ENCODE measurements around the gene XIST.
"Not testable (repeated sequence)": the region's sequence is repeated elsewhere in the genome, so short reads cannot be mapped to it uniquely, and the experiment has no call there.

The XIST gene

GRCh38 chrX:73852467-73852866 lies at the start of gene XIST:
TSS of gene XIST (minus strand) at chrX:73852714.
- DNase-seq = no peak

GRCh38 chrX:73898315-73898714 lies 45.8 kb upstream of the XIST start:
- DNase-seq = not testable (repeated sequence)

GRCh38 chrX:73892515-73893090 lies 40.1 kb upstream of the XIST start:
- not testable (repeated sequence) for DNase-seq

GRCh38 chrX:73882260-73882659 lies 29.7 kb upstream of the XIST start:
- DNase-seq = not testable (repeated sequence)

GRCh38 chrX:73877687-73878086 lies 25.2 kb upstream of the XIST start:
- no peak for DNase-seq

GRCh38 chrX:73876911-73877310 lies 24.4 kb upstream of the XIST start:
- DNase-seq = no peak

- no peak for DNase-seq
Measured at GRCh38 chrX:73868916-73869315, 16.4 kb upstream of the XIST start.

GRCh38 chrX:73867144-73867543 lies 14.6 kb upstream of the XIST start:
- no peak for DNase-seq

- no peak for DNase-seq
Measured at GRCh38 chrX:73863852-73864251, 11.3 kb upstream of the XIST start.

GRCh38 chrX:73863268-73863667 lies 10.8 kb upstream of the XIST start:
- DNase-seq = no peak

- no peak for DNase-seq
Measured at GRCh38 chrX:73859622-73860021, 7.1 kb upstream of the XIST start.

- DNase-seq = no peak
Measured at GRCh38 chrX:73855546-73855945, 3.0 kb upstream of the XIST start.

- DNase-seq = no peak
Measured at GRCh38 chrX:73852022-73852421, 492 bp downstream of the XIST start.

GRCh38 chrX:73851014-73852009 lies 1.2 kb downstream of the XIST start:
- DNase-seq = no peak

GRCh38 chrX:73850124-73851013 lies 2.1 kb downstream of the XIST start:
- DNase-seq = no peak

GRCh38 chrX:73849073-73849472 lies 3.4 kb downstream of the XIST start:
- no peak for DNase-seq

- DNase-seq = no peak
Measured at GRCh38 chrX:73847991-73848390, 4.5 kb downstream of the XIST start.

GRCh38 chrX:73847100-73847499 lies 5.4 kb downstream of the XIST start:
- DNase-seq = no peak

GRCh38 chrX:73842541-73843234 lies 9.8 kb downstream of the XIST start:
- no peak for DNase-seq

GRCh38 chrX:73841337-73841736 lies 11.2 kb downstream of the XIST start:
- DNase-seq = no peak

GRCh38 chrX:73840120-73840924 lies 12.2 kb downstream of the XIST start:
- no peak for DNase-seq

GRCh38 chrX:73839152-73839551 lies 13.4 kb downstream of the XIST start:
- no peak for DNase-seq

Data from SIG-M5 (cell line).